ENCODE measurements around the gene MRPL58.
"Not testable (repeated sequence)": the region's sequence is repeated elsewhere in the genome, so short reads cannot be mapped to it uniquely, and the experiment has no call there.

Gene MRPL58

DNA sequence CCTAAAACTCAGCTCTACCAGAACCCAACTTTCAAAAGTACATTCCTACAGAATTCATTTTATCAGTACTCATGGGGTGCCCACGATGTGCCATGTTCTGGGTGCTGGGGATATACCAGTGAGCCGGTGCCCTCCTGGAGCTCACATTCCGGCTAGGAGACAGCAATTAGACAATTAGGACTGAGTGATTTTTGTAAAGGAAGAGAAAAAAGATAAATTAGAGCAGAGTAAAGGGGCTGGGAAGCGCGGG lies 449 bp upstream of the MRPL58 start:
- in situ Hi-C loops (cut with MboI; ENCODE audit: low sequenced_read_pairs, unreplicated experiment): no loop called here
- TF ChIP-seq, protein P1, sequence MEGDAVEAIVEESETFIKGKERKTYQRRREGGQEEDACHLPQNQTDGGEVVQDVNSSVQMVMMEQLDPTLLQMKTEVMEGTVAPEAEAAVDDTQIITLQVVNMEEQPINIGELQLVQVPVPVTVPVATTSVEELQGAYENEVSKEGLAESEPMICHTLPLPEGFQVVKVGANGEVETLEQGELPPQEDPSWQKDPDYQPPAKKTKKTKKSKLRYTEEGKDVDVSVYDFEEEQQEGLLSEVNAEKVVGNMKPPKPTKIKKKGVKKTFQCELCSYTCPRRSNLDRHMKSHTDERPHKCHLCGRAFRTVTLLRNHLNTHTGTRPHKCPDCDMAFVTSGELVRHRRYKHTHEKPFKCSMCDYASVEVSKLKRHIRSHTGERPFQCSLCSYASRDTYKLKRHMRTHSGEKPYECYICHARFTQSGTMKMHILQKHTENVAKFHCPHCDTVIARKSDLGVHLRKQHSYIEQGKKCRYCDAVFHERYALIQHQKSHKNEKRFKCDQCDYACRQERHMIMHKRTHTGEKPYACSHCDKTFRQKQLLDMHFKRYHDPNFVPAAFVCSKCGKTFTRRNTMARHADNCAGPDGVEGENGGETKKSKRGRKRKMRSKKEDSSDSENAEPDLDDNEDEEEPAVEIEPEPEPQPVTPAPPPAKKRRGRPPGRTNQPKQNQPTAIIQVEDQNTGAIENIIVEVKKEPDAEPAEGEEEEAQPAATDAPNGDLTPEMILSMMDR (IDR thresholded peaks at IDR 0.05; ENCODE audit: borderline replicate concordance, control extremely low read depth, extremely low read depth, insufficient read depth, missing control alignments): no peak
- DNase-seq (ENCODE audit: low spot score): no peak

DNA sequence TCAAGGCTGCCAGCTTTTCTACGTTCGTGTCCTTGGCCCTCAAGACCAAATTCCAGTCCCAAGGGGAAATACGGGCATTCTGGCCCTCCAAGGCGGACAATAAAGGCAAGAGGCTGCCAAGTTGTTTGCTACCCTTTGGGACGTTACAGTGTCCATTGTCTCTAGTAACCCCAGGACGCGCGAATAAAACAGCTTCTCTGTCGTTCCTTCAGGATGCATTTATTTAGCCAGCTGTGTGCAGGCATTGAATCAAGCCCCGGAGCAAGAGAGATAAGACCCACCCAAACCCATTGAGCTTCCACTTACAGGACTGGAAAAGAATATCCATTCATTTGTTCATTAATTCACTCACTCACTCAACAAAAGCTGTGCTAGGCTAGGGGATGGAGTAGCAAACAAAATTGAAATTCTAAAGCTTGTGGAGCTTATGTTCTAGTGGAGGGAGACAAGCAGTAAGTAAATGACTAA lies 656 bp downstream of the MRPL58 start:
- DNase-seq (ENCODE audit: low spot score): no peak
- in situ Hi-C loops (cut with MboI; ENCODE audit: low sequenced_read_pairs, unreplicated experiment): no loop called here
- TF ChIP-seq, protein P1 (IDR thresholded peaks at IDR 0.05; ENCODE audit: borderline replicate concordance, control extremely low read depth, extremely low read depth, insufficient read depth, missing control alignments): no peak

DNA sequence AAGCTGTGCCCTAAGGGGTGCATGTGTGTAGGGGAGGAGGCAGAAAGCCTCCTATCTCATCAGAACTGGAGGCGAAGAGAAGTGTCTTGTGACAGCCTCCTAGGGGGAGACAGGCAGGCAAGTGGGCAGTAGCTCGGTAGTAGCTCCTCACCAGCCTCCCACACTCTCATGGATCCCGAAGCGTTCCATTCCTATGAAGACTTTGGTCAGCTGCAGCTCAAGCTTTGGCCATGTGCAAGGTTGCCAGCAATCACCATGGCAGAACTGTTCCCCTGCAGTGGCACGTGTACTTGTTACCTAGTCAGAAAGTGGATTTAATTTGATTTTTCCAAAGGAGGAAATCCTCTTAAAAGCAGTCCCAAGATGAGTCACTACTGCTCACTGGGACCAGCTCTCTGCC lies 6.7 kb downstream of the MRPL58 start:
- in situ Hi-C loops (cut with MboI; ENCODE audit: low sequenced_read_pairs, unreplicated experiment): no loop called here
- TF ChIP-seq, protein P1 (IDR thresholded peaks at IDR 0.05; ENCODE audit: borderline replicate concordance, control extremely low read depth, extremely low read depth, insufficient read depth, missing control alignments): no peak
- DNase-seq (ENCODE audit: low spot score): no peak

DNA sequence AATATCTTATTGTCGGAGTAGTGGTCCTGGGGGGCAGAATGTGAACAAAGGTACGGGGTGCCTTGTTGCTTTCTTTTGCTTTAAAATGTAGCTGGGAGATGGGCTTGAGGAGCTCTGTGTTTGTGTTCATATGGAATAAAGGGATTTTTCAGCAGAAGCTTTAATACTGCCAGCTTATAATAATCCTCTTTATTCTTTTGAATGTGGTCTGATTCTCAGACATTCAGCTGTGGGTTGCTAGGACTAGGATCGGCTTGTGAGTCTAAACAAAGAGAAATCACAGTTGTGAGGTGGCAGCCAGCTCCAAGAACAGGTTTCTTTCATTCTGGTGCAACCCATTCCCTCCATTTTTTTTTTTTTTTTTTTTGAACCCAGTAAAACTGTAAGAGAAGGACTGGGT lies 7.2 kb downstream of the MRPL58 start:
- in situ Hi-C loops (cut with MboI; ENCODE audit: low sequenced_read_pairs, unreplicated experiment): no loop called here
- no peak for DNase-seq (ENCODE audit: low spot score)
- TF ChIP-seq, protein P1 (IDR thresholded peaks at IDR 0.05; ENCODE audit: borderline replicate concordance, control extremely low read depth, extremely low read depth, insufficient read depth, missing control alignments): no peak

DNA sequence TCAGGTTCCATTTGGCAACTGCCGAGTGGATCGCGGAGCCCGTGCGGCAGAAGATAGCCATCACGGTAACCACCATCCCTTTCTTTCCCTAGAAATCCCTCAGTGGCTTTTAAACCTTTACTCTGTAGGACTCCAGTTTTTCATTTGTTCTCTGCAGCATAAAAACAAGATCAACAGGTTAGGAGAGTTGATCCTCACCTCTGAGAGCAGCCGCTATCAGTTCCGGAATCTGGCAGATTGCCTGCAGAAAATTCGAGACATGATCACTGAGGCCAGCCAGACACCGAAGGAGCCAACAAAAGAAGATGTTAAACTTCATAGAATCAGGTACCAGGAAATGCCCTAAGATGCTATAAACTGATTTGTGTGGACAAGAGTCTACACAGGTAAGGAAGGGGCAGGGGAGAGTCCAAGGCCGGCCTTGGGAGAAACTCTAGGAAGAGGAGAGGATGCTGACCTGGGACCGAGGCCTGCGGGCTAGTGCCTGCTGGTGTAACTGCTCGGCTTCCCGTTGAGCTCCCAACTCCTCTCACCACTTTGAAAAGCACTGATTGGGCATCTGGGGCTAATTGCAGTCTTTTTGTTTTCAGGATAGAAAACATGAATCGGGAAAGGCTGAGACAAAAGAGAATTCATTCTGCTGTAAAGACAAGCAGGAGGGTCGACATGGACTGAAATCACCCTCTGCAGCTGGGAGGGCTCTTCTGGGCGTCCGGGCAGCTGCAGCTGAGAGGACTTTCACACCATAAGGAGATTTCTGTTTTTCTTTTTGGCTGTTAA lies 8.1 kb downstream of the MRPL58 start:
- DNase-seq (ENCODE audit: low spot score): no peak
- TF ChIP-seq, protein P1 (IDR thresholded peaks at IDR 0.05; ENCODE audit: borderline replicate concordance, control extremely low read depth, extremely low read depth, insufficient read depth, missing control alignments): no peak
- in situ Hi-C loops (cut with MboI; ENCODE audit: low sequenced_read_pairs, unreplicated experiment): no loop called here

DNA sequence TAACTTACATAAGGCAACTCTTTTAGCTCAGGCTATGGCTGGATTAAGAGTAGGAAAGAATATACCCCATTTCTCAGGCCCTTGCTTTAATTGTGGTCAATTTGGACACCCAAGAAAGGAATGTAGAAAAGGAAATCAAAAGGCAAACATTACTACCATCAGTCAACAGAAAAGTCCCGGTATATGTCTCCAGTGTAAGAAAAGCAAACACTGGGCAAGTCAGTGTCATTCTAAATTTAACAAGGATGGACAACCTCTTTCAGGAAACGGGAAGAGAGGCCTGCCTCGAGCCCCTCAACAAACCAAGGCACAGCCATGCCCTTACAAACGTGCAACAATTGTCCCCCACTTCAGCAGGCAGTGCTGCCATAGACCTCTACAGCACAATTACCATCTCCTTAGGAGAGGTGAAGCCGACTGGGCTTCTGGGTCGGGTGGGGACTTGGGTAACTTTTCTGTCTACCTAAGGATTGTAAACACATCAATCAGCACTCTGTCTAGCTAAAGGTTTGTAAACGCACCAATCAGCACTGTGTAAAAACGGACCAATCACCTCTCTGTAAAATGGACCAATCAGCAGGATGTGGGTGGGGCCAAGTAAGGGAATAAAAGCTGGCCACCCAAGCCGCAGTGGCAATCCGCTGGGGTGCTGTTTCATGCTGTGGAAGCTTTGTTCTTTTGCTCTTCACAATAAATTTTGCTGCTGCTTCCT lies 12.4 kb downstream of the MRPL58 start:
- TF ChIP-seq, protein P1 (IDR thresholded peaks at IDR 0.05; ENCODE audit: borderline replicate concordance, control extremely low read depth, extremely low read depth, insufficient read depth, missing control alignments): no peak
- in situ Hi-C loops (cut with MboI; ENCODE audit: low sequenced_read_pairs, unreplicated experiment): no loop called here
- DNase-seq (ENCODE audit: low spot score): no peak

DNA sequence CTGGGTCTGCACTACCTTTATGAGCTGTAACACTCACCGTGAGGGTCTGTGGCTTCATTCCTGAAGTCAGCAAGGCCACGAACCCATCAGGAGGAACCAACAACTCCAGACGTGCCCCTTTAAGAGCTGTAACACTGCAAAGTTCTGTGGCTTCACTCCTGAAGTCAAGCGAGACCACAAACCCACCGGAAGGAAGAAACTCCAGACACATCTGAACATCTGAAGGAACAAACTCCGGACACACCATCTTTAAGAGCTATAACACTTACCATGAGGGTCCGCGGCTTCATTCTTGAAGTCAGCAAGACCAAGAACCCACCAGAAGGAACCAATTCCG lies 12.9 kb downstream of the MRPL58 start:
- DNase-seq (ENCODE audit: low spot score); in situ Hi-C loops (cut with MboI; ENCODE audit: low sequenced_read_pairs, unreplicated experiment): not testable (repeated sequence)

DNA sequence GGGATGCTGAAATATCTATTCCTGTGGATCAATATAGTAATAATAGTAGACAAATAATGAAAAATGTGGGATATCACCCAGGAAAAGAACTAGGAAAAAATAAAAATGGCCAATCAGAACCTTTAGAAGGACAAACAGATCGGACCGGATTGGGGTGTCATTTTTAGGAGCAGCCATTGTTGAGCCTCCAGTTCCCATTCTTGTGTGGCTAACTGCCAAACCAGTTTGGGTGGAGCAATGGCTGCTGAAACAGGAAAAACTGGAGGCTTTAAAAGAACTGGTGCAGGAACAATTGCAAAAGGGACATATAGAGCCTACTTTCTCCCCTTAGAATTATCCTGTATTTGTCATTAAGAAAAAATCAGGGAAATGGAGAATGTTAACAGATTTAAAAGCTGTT lies 14.2 kb downstream of the MRPL58 start:
- DNase-seq (ENCODE audit: low spot score); in situ Hi-C loops (cut with MboI; ENCODE audit: low sequenced_read_pairs, unreplicated experiment): not testable (repeated sequence)

All from GM13976 (cell line).